ENCODE results near the gene STAU1. TPM values are rescaled to one million over a fixed set of nuclear protein-coding genes. Genes with fewer than 3 reads are reported as not detected.
"Not testable (repeated sequence)": the region's sequence is repeated elsewhere in the genome, so short reads cannot be mapped to it uniquely, and the experiment has no call there.

STAU1 gene
- total RNA-seq, 1 donor from 2014 or later: 27.1 TPM

GRCh38 chr20:49228676-49229075 lies 40.5 kb upstream of the STAU1 start:
- H3K9me3 ChIP-seq (ENCODE audit: control insufficient read depth in 3 of 3, low read length in 3 of 3): no peaks in the 10 kb centered on the region
- no peak overlapping the region for H3K9ac ChIP-seq (ENCODE audit: low read depth in 1 of 3, low read length in 3 of 3)
- H3K27ac ChIP-seq (ENCODE audit: low read depth, low read length): no peak overlapping the region
- H3K36me3 ChIP-seq (ENCODE audit: control insufficient read depth in 3 of 3, insufficient read depth in 3 of 3, low read length in 3 of 3): peaks cover 66 to 71% (median 68%) of the 10 kb centered on the region in 3 donors
- no peak overlapping the region for H3K4me3 ChIP-seq (ENCODE audit: low read length in 3 of 3)
- H3K4me1 ChIP-seq (ENCODE audit: control insufficient read depth in 3 of 3, insufficient read depth in 3 of 3, low read length in 3 of 3): no peaks in the 10 kb centered on the region
- no peaks in the 10 kb centered on the region for H3K27me3 ChIP-seq (ENCODE audit: control insufficient read depth in 3 of 3, insufficient read depth in 3 of 3, low read length in 3 of 3)

- H3K4me1 ChIP-seq (ENCODE audit: control insufficient read depth in 3 of 3, insufficient read depth in 3 of 3, low read length in 3 of 3): no peaks in the 10 kb centered on the region
- H3K36me3 ChIP-seq (ENCODE audit: control insufficient read depth in 3 of 3, insufficient read depth in 3 of 3, low read length in 3 of 3): peaks cover 58 to 69% (median 59%) of the 10 kb centered on the region in 3 donors
- no peaks in the 10 kb centered on the region for H3K27me3 ChIP-seq (ENCODE audit: control insufficient read depth in 3 of 3, insufficient read depth in 3 of 3, low read length in 3 of 3)
- H3K27ac ChIP-seq (ENCODE audit: low read depth, low read length): no peak overlapping the region
- no peaks in the 10 kb centered on the region for H3K9me3 ChIP-seq (ENCODE audit: control insufficient read depth in 3 of 3, low read length in 3 of 3)
- H3K4me3 ChIP-seq (ENCODE audit: low read length in 3 of 3): no peak overlapping the region
- H3K9ac ChIP-seq (ENCODE audit: low read depth in 1 of 3, low read length in 3 of 3): no peak overlapping the region
Observed at GRCh38 chr20:49225896-49226295, 37.8 kb upstream of the STAU1 start.

- Histone ChIP-seq H3K4me3 (ENCODE audit: low read length in 3 of 3) (peak overlapping the region; percentile 97 to 99 (median 98)), H3K27ac (ENCODE audit: low read depth, low read length) (peak overlapping the region; percentile 85), H3K4me1 (ENCODE audit: control insufficient read depth in 3 of 3, insufficient read depth in 3 of 3, low read length in 3 of 3) (peaks cover 11 to 15% (median 12%) of the 10 kb centered on the region in 3 donors), H3K36me3 (ENCODE audit: control insufficient read depth in 3 of 3, insufficient read depth in 3 of 3, low read length in 3 of 3) (peaks cover 24 to 32% (median 26%) of the 10 kb centered on the region in 3 donors), H3K27me3 (ENCODE audit: control insufficient read depth in 3 of 3, insufficient read depth in 3 of 3, low read length in 3 of 3) (no peaks in the 10 kb centered on the region), H3K9me3 (ENCODE audit: control insufficient read depth in 3 of 3, low read length in 3 of 3) (no peaks in the 10 kb centered on the region), H3K9ac (ENCODE audit: low read depth in 1 of 3, low read length in 3 of 3) (peak overlapping the region; percentile 88 to 92 (median 90))
Observed at GRCh38 chr20:49219924-49220831, 32.0 kb upstream of the STAU1 start.

GRCh38 chr20:49219091-49219923 lies 31.2 kb upstream of the STAU1 start, which contains the start of gene DDX27:
Gene DDX27 (plus strand): TSS chr20:49219416. CDS start chr20:49219449, 33 bp downstream.
- peak within 1 kb of the TSS; percentile 97 to 99 (median 98) for H3K4me3 ChIP-seq (ENCODE audit: low read length in 3 of 3)
- H3K9ac ChIP-seq (ENCODE audit: low read depth in 1 of 3, low read length in 3 of 3): peak within 1 kb of the TSS; percentile 88 to 92 (median 90)
- H3K36me3 ChIP-seq (ENCODE audit: control insufficient read depth in 3 of 3, insufficient read depth in 3 of 3, low read length in 3 of 3): peaks cover 16 to 23% (median 18%) of the 10 kb centered on the region in 3 donors
- H3K27ac ChIP-seq (ENCODE audit: low read depth, low read length): peak within 1 kb of the TSS; percentile 85
- peaks cover 11 to 15% (median 12%) of the 10 kb centered on the region in 3 donors for H3K4me1 ChIP-seq (ENCODE audit: control insufficient read depth in 3 of 3, insufficient read depth in 3 of 3, low read length in 3 of 3)
- H3K27me3 ChIP-seq (ENCODE audit: control insufficient read depth in 3 of 3, insufficient read depth in 3 of 3, low read length in 3 of 3): no peaks in the 10 kb centered on the region
- no peaks in the 10 kb centered on the region for H3K9me3 ChIP-seq (ENCODE audit: control insufficient read depth in 3 of 3, low read length in 3 of 3)

GRCh38 chr20:49218739-49219090 lies 30.6 kb upstream of the STAU1 start:
- Histone ChIP-seq H3K9ac (ENCODE audit: low read depth in 1 of 3, low read length in 3 of 3) (peak overlapping the region in 1 of 3 donors; percentile 92), H3K4me1 (ENCODE audit: control insufficient read depth in 3 of 3, insufficient read depth in 3 of 3, low read length in 3 of 3) (peaks cover 11 to 15% (median 12%) of the 10 kb centered on the region in 3 donors), H3K36me3 (ENCODE audit: control insufficient read depth in 3 of 3, insufficient read depth in 3 of 3, low read length in 3 of 3) (peaks cover 10 to 18% (median 12%) of the 10 kb centered on the region in 3 donors), H3K27ac (ENCODE audit: low read depth, low read length) (peak overlapping the region; percentile 85), H3K4me3 (ENCODE audit: low read length in 3 of 3) (peak overlapping the region; percentile 97 to 99 (median 98))
- H3K9me3 ChIP-seq (ENCODE audit: control insufficient read depth in 3 of 3, low read length in 3 of 3); H3K27me3 ChIP-seq (ENCODE audit: control insufficient read depth in 3 of 3, insufficient read depth in 3 of 3, low read length in 3 of 3): not testable (repeated sequence)

- Histone ChIP-seq H3K27ac (ENCODE audit: low read depth, low read length) (no peak overlapping the region), H3K27me3 (ENCODE audit: control insufficient read depth in 3 of 3, insufficient read depth in 3 of 3, low read length in 3 of 3) (no peaks in the 10 kb centered on the region), H3K4me3 (ENCODE audit: low read length in 3 of 3) (peak overlapping the region in 2 of 3 donors; percentile 7 to 24), H3K4me1 (ENCODE audit: control insufficient read depth in 3 of 3, insufficient read depth in 3 of 3, low read length in 3 of 3) (peaks cover 11 to 15% (median 12%) of the 10 kb centered on the region in 3 donors), H3K36me3 (ENCODE audit: control insufficient read depth in 3 of 3, insufficient read depth in 3 of 3, low read length in 3 of 3) (peaks cover 4 to 8% (median 4%) of the 10 kb centered on the region in 3 donors), H3K9me3 (ENCODE audit: control insufficient read depth in 3 of 3, low read length in 3 of 3) (no peaks in the 10 kb centered on the region), H3K9ac (ENCODE audit: low read depth in 1 of 3, low read length in 3 of 3) (no peak overlapping the region)
Observed at GRCh38 chr20:49216991-49217578, 29.0 kb upstream of the STAU1 start.

GRCh38 chr20:49215232-49215631 lies 27.1 kb upstream of the STAU1 start:
- Histone ChIP-seq H3K27me3 (ENCODE audit: control insufficient read depth in 3 of 3, insufficient read depth in 3 of 3, low read length in 3 of 3) (no peaks in the 10 kb centered on the region), H3K27ac (ENCODE audit: low read depth, low read length) (no peak overlapping the region), H3K4me1 (ENCODE audit: control insufficient read depth in 3 of 3, insufficient read depth in 3 of 3, low read length in 3 of 3) (peaks cover 7 to 10% (median 7%) of the 10 kb centered on the region in 3 donors), H3K4me3 (ENCODE audit: low read length in 3 of 3) (no peak overlapping the region), H3K9ac (ENCODE audit: low read depth in 1 of 3, low read length in 3 of 3) (no peak overlapping the region), H3K36me3 (ENCODE audit: control insufficient read depth in 3 of 3, insufficient read depth in 3 of 3, low read length in 3 of 3) (no peaks in the 10 kb centered on the region), H3K9me3 (ENCODE audit: control insufficient read depth in 3 of 3, low read length in 3 of 3) (no peaks in the 10 kb centered on the region)

GRCh38 chr20:49214571-49214970 lies 26.4 kb upstream of the STAU1 start:
- no peaks in the 10 kb centered on the region for H3K27me3 ChIP-seq (ENCODE audit: control insufficient read depth in 3 of 3, insufficient read depth in 3 of 3, low read length in 3 of 3)
- no peak overlapping the region for H3K27ac ChIP-seq (ENCODE audit: low read depth, low read length)
- no peaks in the 10 kb centered on the region for H3K9me3 ChIP-seq (ENCODE audit: control insufficient read depth in 3 of 3, low read length in 3 of 3)
- no peak overlapping the region for H3K4me3 ChIP-seq (ENCODE audit: low read length in 3 of 3)
- H3K9ac ChIP-seq (ENCODE audit: low read depth in 1 of 3, low read length in 3 of 3): no peak overlapping the region
- H3K36me3 ChIP-seq (ENCODE audit: control insufficient read depth in 3 of 3, insufficient read depth in 3 of 3, low read length in 3 of 3): no peaks in the 10 kb centered on the region
- peaks cover 2 to 4% (median 3%) of the 10 kb centered on the region in 3 donors for H3K4me1 ChIP-seq (ENCODE audit: control insufficient read depth in 3 of 3, insufficient read depth in 3 of 3, low read length in 3 of 3)

- no peaks in the 10 kb centered on the region for H3K9me3 ChIP-seq (ENCODE audit: control insufficient read depth in 3 of 3, low read length in 3 of 3)
- H3K4me1 ChIP-seq (ENCODE audit: control insufficient read depth in 3 of 3, insufficient read depth in 3 of 3, low read length in 3 of 3): no peaks in the 10 kb centered on the region
- no peaks in the 10 kb centered on the region for H3K36me3 ChIP-seq (ENCODE audit: control insufficient read depth in 3 of 3, insufficient read depth in 3 of 3, low read length in 3 of 3)
- H3K9ac ChIP-seq (ENCODE audit: low read depth in 1 of 3, low read length in 3 of 3): no peak overlapping the region
- H3K27me3 ChIP-seq (ENCODE audit: control insufficient read depth in 3 of 3, insufficient read depth in 3 of 3, low read length in 3 of 3): no peaks in the 10 kb centered on the region
- H3K27ac ChIP-seq (ENCODE audit: low read depth, low read length): no peak overlapping the region
- no peak overlapping the region for H3K4me3 ChIP-seq (ENCODE audit: low read length in 3 of 3)
Observed at GRCh38 chr20:49210757-49211110, 22.6 kb upstream of the STAU1 start.

Data from skeletal muscle tissue (tissue), 4 donors.